HCT116 (cell line): Measurements from ENCODE around the gene CALML6. TPM values are rescaled to one million over a fixed set of nuclear protein-coding genes. Genes with fewer than 3 reads are reported as not detected.

Source experiments
- ATAC-seq: fragments of 200-7000 bp; cut with Tn5 transposase; 2 replicates; pipeline ENCODE4 v1.9.1; 2020; ENCODE audit warnings: mild to moderate bottlenecking, moderate library complexity
- BruUV-seq: library from RNA; stranded (reverse); fragments of 400-500 nt; replicated peaks from 2 replicates; lab custom pipeline; 2021; lab: Mats Ljungman, UMichigan
- CTCF ChIA-PET: fragments of 300-600 bp; sonication (Branson Sonifier 250); formaldehyde crosslinking; loops from one replicate; lab custom pipeline; 2021; ENCODE audit warnings: antibody characterized with exemption; lab: Charles Lee
- POLR2A ChIA-PET: fragments of 300-600, 350-600 bp; sonication (Branson Sonifier 250); formaldehyde crosslinking; loops from one replicate; lab custom pipeline; 2021; ENCODE audit warnings: antibody characterized with exemption; lab: Charles Lee
- RAD21 ChIA-PET, 2 experiments: fragments of 300-600 bp; sonication (Branson Sonifier 250); formaldehyde crosslinking; loops; one replicate each; lab custom pipeline; 2023; ENCODE audit warnings: low total read pairs in 2 of 2; ENCODE audit not compliant: uncharacterized antibody in 2 of 2, unreplicated experiment in 2 of 2, low non-redundant PET in 1 of 2; lab: Charles Lee
- DNase-seq: peaks from one replicate; pipeline ENCODE4 v3.0.0-alpha.2; 2010; ENCODE audit warnings: low read depth, low spot score
- H2AFZ ChIP-seq: fragments of 200-600 bp; shearing (Covaris generic), sonication (generic); 2 replicates; pipeline ENCODE4 v1.6.1; 2017; ENCODE audit warnings: low read depth, mixed run types, mixed read lengths, antibody characterized with exemption, low read length; ENCODE audit not compliant: poor library complexity, severe bottlenecking
- H3K27ac ChIP-seq: 2 replicates; pipeline ENCODE4 v1.5.1; 2012; ENCODE audit warnings: low read depth, low read length
- H3K27me3 ChIP-seq: fragments of 200-600 bp; sonication (generic); 2 replicates; pipeline ENCODE4 v1.6.1; 2016; ENCODE audit warnings: mixed run types, low read length, mixed read lengths; ENCODE audit not compliant: insufficient read depth
- H3K36me3 ChIP-seq, 2 experiments: fragments of 200-500 bp in 1 of 2; fragments of 200-600 bp in 1 of 2; sonication (Bioruptor generic) in 1 of 2; sonication (generic) in 1 of 2; 2 replicates each; pipeline versions ENCODE4 v1.5.1 to v1.6.1; 2014 to 2016; ENCODE audit warnings: low read length in 2 of 2, inconsistent platforms in 1 of 2, mixed read lengths in 1 of 2, mixed run types in 1 of 2; ENCODE audit not compliant: insufficient read depth in 2 of 2, control insufficient read depth in 1 of 2
- H3K4me1 ChIP-seq, 2 experiments: fragments of 200-600 bp in 1 of 2; sonication (generic) in 1 of 2; 2 replicates each; pipeline versions ENCODE4 v1.5.1 to v1.6.1; 2012 to 2017; ENCODE audit warnings: low read length in 2 of 2, inconsistent platforms in 1 of 2, mild to moderate bottlenecking in 1 of 2, mixed read lengths in 1 of 2, mixed run types in 1 of 2, moderate library complexity in 1 of 2; ENCODE audit not compliant: insufficient read depth in 2 of 2, control insufficient read depth in 1 of 2
- H3K4me2 ChIP-seq: fragments of 200-600 bp; sonication (generic); 2 replicates; pipeline ENCODE4 v1.6.1; 2017; ENCODE audit warnings: mixed run types, low read length, mixed read lengths
- H3K4me3 ChIP-seq, 2 experiments: fragments of 200-600 bp in 1 of 2; sonication (generic) in 1 of 2; replicated peaks in 1 of 2; 2 replicates each; pipeline ENCODE4 v1.5.1; 2011 to 2016; ENCODE audit warnings: low read length in 2 of 2, control low read depth in 1 of 2, low read depth in 1 of 2, mild to moderate bottlenecking in 1 of 2, mixed read lengths in 1 of 2, mixed run types in 1 of 2
- H3K79me2 ChIP-seq: fragments of 200-600 bp; sonication (generic); 2 replicates; pipeline ENCODE4 v1.6.1; 2017; ENCODE audit warnings: mild to moderate bottlenecking, mixed run types, low read length, moderate library complexity, mixed read lengths; ENCODE audit not compliant: insufficient read depth
- H3K9ac ChIP-seq: fragments of 200-600 bp; sonication (generic); 2 replicates; pipeline ENCODE4 v1.6.1; 2016; ENCODE audit warnings: low read length, mixed read lengths
- H3K9me2 ChIP-seq: fragments of 200-600 bp; sonication (generic), shearing (Covaris generic); 2 replicates; pipeline ENCODE4 v1.6.1; 2017; ENCODE audit warnings: mixed run types, mild to moderate bottlenecking, moderate library complexity; ENCODE audit not compliant: insufficient read depth
- H3K9me3 ChIP-seq, 2 experiments: fragments of 200-500 bp in 1 of 2; fragments of 200-600 bp in 1 of 2; sonication (Bioruptor generic) in 1 of 2; sonication (generic) in 1 of 2; 2 replicates each; pipeline ENCODE4 v1.6.1; 2014 to 2017; ENCODE audit warnings: low read length in 2 of 2, mixed read lengths in 2 of 2, inconsistent platforms in 1 of 2, low read depth in 1 of 2, mild to moderate bottlenecking in 1 of 2, mixed run types in 1 of 2, moderate library complexity in 1 of 2; ENCODE audit not compliant: control insufficient read depth in 1 of 2, insufficient read depth in 1 of 2
- H4K20me1 ChIP-seq: fragments of 200-600 bp; sonication (generic), shearing (Covaris generic); 2 replicates; pipeline ENCODE4 v1.6.1; 2017; ENCODE audit warnings: mixed run types, mild to moderate bottlenecking, moderate library complexity; ENCODE audit not compliant: insufficient read depth
- CBX3 ChIP-seq: IDR thresholded peaks from 2 replicates; pipeline ENCODE4 v1.6.1; 2012; ENCODE audit warnings: low read depth
- EGR1 ChIP-seq: IDR thresholded peaks from 2 replicates; pipeline ENCODE4 v1.6.1; 2012; ENCODE audit warnings: low read depth
- ELF1 ChIP-seq: IDR thresholded peaks from 2 replicates; pipeline ENCODE4 v1.6.1; 2012; ENCODE audit warnings: low read depth, borderline replicate concordance
- EZH2 ChIP-seq: fragments of 200-600 bp; sonication (generic); IDR thresholded peaks from 2 replicates; pipeline ENCODE4 v1.6.1; 2017; ENCODE audit warnings: antibody characterized with exemption, mixed run types
- EZH2phosphoT487 ChIP-seq: fragments of 200-600 bp; IDR thresholded peaks from 2 replicates; pipeline ENCODE4 v1.6.1; 2018; ENCODE audit warnings: antibody characterized with exemption, borderline replicate concordance
- FOSL1 ChIP-seq: IDR thresholded peaks from 2 replicates; pipeline ENCODE4 v1.6.1; 2012; ENCODE audit warnings: low read depth
- POLR2AphosphoS5 ChIP-seq: IDR thresholded peaks from 2 replicates; pipeline ENCODE4 v1.6.1; 2011; ENCODE audit warnings: mild to moderate bottlenecking, low read depth, low read length, moderate library complexity
- RAD21 ChIP-seq: IDR thresholded peaks from 2 replicates; pipeline ENCODE4 v1.6.1; 2012; ENCODE audit warnings: low read depth, mild to moderate bottlenecking
- SP1 ChIP-seq: IDR thresholded peaks from 2 replicates; pipeline ENCODE4 v1.6.1; 2012; ENCODE audit warnings: low read depth
- SRF ChIP-seq: IDR thresholded peaks from 2 replicates; pipeline ENCODE4 v1.6.1; 2012; ENCODE audit warnings: low read depth
- TCF7L2 ChIP-seq: IDR thresholded peaks from 2 replicates; pipeline ENCODE4 v1.7.0; 2011; ENCODE audit warnings: borderline replicate concordance, inconsistent platforms; ENCODE audit not compliant: insufficient read depth, insufficient read length; ENCODE audit errors: extremely low read depth
- YY1 ChIP-seq: IDR thresholded peaks from 2 replicates; pipeline ENCODE4 v1.6.1; 2011; ENCODE audit warnings: low read length, low read depth, moderate library complexity, mild to moderate bottlenecking; ENCODE audit not compliant: insufficient replicate concordance; ENCODE audit errors: extremely low read depth
- ZFX ChIP-seq: fragments of 450-650 bp; IDR thresholded peaks from 2 replicates; pipeline ENCODE4 v1.6.1; 2017
- ZNF274 ChIP-seq: fragments of 200-500 bp; sonication (Bioruptor generic); IDR thresholded peaks from 2 replicates; pipeline ENCODE4 v1.6.1; 2014; ENCODE audit warnings: mild to moderate bottlenecking, low read depth, low read length, inconsistent platforms
- intact Hi-C: fragments of 100-400 bp; cut with micrococcal nuclease; formaldehyde crosslinking; loops from 2 replicates; pipeline ENCODE4 v1.10.0; 2022
- total RNA-seq: library from RNA; stranded (reverse); gene quantifications from one replicate; pipeline ENCODE4 v1.2.1, GENCODE V29; 2021; ENCODE audit not compliant: unreplicated experiment
- TF ChIP-seq, protein P1 (sequence below): IDR thresholded peaks from 2 replicates; pipeline ENCODE4 v1.6.1; 2012
- TF ChIP-seq, protein P2 (sequence below), 3 experiments: fragments of 200-600 bp in 1 of 3; sonication (generic) in 1 of 3; IDR thresholded peaks in 2 of 3; conservative IDR thresholded peaks in 1 of 3; 2 replicates each; pipeline ENCODE4 v1.5.1; 2012 to 2017; ENCODE audit warnings: low read depth in 2 of 3, low read length in 2 of 3, antibody characterized with exemption in 1 of 3, borderline replicate concordance in 1 of 3, control low read depth in 1 of 3, mild to moderate bottlenecking in 1 of 3, mixed read lengths in 1 of 3, mixed run types in 1 of 3, moderate library complexity in 1 of 3; ENCODE audit not compliant: insufficient read depth in 1 of 3
- TF ChIP-seq, protein P3 (sequence below): IDR thresholded peaks from 2 replicates; pipeline ENCODE4 v1.6.1; 2012
- TF ChIP-seq, protein P4 (sequence below): IDR thresholded peaks from 2 replicates; pipeline ENCODE4 v1.6.1; 2012; ENCODE audit warnings: low read depth

Gene CALML6
- total RNA-seq, 1 experiment from 2014 or later, result 2.3 TPM

DNA sequence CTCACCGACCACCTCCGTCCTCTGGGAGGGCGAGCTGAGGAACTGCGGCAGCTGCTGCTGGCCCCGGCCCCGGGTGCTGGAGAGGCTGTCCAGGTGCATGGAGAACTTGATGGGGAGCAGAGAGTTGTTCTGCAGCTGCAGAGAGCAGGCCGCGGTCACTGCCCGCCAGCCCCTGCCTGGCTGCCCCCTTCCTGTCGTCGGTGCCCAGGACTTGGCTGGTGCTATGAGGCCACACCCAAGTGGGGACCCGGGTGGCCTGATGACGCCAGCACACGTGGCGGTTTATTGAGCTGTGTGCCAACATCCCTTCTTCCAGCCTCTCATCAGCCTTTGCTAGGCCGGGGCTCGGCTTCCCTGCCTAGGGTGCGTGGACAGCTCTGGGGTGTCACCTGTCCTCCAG lies 9.3 kb downstream of the CALML6 start:
- POLR2A ChIA-PET, result no interaction called here
- no peaks in the 10 kb centered on the region for H3K36me3 ChIP-seq
- no peaks in the 10 kb centered on the region for H3K9me2 ChIP-seq
- no peak overlapping the region for H3K4me3 ChIP-seq
- TF ChIP-seq ELF1 (no peak), EGR1 (no peak), RAD21 (no peak), ZFX (no peak), POLR2AphosphoS5 (no peak), TCF7L2 (no peak), FOSL1 (no peak), SP1 (no peak), EZH2phosphoT487 (no peak), SRF (no peak), CBX3 (no peak), ZNF274 (no peak), YY1 (no peak), EZH2 (no peak)
- TF ChIP-seq, protein P1, sequence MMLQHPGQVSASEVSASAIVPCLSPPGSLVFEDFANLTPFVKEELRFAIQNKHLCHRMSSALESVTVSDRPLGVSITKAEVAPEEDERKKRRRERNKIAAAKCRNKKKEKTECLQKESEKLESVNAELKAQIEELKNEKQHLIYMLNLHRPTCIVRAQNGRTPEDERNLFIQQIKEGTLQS, result no peak
- TF ChIP-seq, protein P2, sequence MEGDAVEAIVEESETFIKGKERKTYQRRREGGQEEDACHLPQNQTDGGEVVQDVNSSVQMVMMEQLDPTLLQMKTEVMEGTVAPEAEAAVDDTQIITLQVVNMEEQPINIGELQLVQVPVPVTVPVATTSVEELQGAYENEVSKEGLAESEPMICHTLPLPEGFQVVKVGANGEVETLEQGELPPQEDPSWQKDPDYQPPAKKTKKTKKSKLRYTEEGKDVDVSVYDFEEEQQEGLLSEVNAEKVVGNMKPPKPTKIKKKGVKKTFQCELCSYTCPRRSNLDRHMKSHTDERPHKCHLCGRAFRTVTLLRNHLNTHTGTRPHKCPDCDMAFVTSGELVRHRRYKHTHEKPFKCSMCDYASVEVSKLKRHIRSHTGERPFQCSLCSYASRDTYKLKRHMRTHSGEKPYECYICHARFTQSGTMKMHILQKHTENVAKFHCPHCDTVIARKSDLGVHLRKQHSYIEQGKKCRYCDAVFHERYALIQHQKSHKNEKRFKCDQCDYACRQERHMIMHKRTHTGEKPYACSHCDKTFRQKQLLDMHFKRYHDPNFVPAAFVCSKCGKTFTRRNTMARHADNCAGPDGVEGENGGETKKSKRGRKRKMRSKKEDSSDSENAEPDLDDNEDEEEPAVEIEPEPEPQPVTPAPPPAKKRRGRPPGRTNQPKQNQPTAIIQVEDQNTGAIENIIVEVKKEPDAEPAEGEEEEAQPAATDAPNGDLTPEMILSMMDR (IDR thresholded peaks at IDR 0.05 in 2 of 3, conservative IDR thresholded peaks at IDR 0.05 in 1 of 3; ENCODE audit: borderline replicate concordance in 1 of 3, insufficient read depth in 1 of 3, low read depth in 2 of 3, low read length in 2 of 3), result no peak
- TF ChIP-seq, protein P3, sequence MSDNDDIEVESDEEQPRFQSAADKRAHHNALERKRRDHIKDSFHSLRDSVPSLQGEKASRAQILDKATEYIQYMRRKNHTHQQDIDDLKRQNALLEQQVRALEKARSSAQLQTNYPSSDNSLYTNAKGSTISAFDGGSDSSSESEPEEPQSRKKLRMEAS, result no peak
- TF ChIP-seq, protein P4, sequence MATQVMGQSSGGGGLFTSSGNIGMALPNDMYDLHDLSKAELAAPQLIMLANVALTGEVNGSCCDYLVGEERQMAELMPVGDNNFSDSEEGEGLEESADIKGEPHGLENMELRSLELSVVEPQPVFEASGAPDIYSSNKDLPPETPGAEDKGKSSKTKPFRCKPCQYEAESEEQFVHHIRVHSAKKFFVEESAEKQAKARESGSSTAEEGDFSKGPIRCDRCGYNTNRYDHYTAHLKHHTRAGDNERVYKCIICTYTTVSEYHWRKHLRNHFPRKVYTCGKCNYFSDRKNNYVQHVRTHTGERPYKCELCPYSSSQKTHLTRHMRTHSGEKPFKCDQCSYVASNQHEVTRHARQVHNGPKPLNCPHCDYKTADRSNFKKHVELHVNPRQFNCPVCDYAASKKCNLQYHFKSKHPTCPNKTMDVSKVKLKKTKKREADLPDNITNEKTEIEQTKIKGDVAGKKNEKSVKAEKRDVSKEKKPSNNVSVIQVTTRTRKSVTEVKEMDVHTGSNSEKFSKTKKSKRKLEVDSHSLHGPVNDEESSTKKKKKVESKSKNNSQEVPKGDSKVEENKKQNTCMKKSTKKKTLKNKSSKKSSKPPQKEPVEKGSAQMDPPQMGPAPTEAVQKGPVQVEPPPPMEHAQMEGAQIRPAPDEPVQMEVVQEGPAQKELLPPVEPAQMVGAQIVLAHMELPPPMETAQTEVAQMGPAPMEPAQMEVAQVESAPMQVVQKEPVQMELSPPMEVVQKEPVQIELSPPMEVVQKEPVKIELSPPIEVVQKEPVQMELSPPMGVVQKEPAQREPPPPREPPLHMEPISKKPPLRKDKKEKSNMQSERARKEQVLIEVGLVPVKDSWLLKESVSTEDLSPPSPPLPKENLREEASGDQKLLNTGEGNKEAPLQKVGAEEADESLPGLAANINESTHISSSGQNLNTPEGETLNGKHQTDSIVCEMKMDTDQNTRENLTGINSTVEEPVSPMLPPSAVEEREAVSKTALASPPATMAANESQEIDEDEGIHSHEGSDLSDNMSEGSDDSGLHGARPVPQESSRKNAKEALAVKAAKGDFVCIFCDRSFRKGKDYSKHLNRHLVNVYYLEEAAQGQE, result no peak
- TF ChIP-seq, all 23 proteins: peak for 0
- H3K79me2 ChIP-seq, result no peaks in the 10 kb centered on the region
- intact Hi-C loops, result no loop called here
- no peak overlapping the region for H2AFZ ChIP-seq
- no TSS peak for BruUV-seq
- ATAC-seq, result no peak
- no peak overlapping the region for H3K4me2 ChIP-seq
- H4K20me1 ChIP-seq, result no peaks in the 10 kb centered on the region
- CTCF ChIA-PET, result no interaction called here
- no peak overlapping the region; the same call in 1 of the 2 replicates for H3K27ac ChIP-seq
- H3K9me3 ChIP-seq, result no peaks in the 10 kb centered on the region
- H3K4me1 ChIP-seq, result peaks cover 6 to 10% of the 10 kb centered on the region in 2 experiments
- RAD21 ChIA-PET, result no interaction called here
- no peak overlapping the region for H3K9ac ChIP-seq
- DNase-seq, result no peak
- no peaks in the 10 kb centered on the region for H3K27me3 ChIP-seq
